Posterior vena cava (tissue), 2 donors: ENCODE data around the gene SELENOT. TPM values are rescaled to one million over a fixed set of nuclear protein-coding genes. Genes with fewer than 3 reads are reported as not detected.
"Not testable (repeated sequence)": the region's sequence is repeated elsewhere in the genome, so short reads cannot be mapped to it uniquely, and the experiment has no call there.

ENCODE experiments used
- DNase-seq: peaks from one replicate; pipeline ENCODE4 v3.0.0-alpha.2; 2020; ENCODE audit warnings: low spot score
- intact Hi-C, 2 donors: fragments of 100-400 bp; cut with DNase I; formaldehyde crosslinking; loops; one replicate each; pipeline versions ENCODE4 v1.14.1 to v1.14.2; 2022 to 2023
- long read RNA-seq, 2 donors: library from polyadenylated mRNA; unstranded; transcript quantifications; one replicate each; pipeline ENCODE4 v2.0.0, GENCODE V29; 2020 to 2021
- total RNA-seq, 2 donors: library from RNA; stranded (reverse); fragmentation: NEBNext Ultra II Directional; extraction: Animal tissue kit (Norgen Biotek cat#: 25700); gene quantifications; one replicate each; pipeline ENCODE4 v1.2.1, GENCODE V29; 2021
- donor health status: DM: yes; HTN: yes; CAD: no.
- donor health status: DM: yes; HTN: yes; CAD: no.

SELENOT gene, protein sequence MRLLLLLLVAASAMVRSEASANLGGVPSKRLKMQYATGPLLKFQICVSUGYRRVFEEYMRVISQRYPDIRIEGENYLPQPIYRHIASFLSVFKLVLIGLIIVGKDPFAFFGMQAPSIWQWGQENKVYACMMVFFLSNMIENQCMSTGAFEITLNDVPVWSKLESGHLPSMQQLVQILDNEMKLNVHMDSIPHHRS
- total RNA-seq = 100 to 1,000 TPM in 1 of 2 donors, 10 to 100 TPM in 1; 91.6 to 118 TPM
- long read RNA-seq, donor 1, transcript SELENOT-202 (6 exons, 3,469 nt) = major isoform, 37 of 39 reads
- long read RNA-seq, donor 1, partial matches to known transcripts = 0 of 39 reads
- long read RNA-seq, donor 1, other reads (novel, unspliced or antisense) = 0 of 39 reads
- long read RNA-seq, donor 2, transcript SELENOT-202 (6 exons, 3,469 nt) = major isoform, 188 of 204 reads
- long read RNA-seq, donor 2, partial matches to known transcripts = 5 of 204 reads
- long read RNA-seq, donor 2, other reads (novel, unspliced or antisense) = 3 of 204 reads

DNA sequence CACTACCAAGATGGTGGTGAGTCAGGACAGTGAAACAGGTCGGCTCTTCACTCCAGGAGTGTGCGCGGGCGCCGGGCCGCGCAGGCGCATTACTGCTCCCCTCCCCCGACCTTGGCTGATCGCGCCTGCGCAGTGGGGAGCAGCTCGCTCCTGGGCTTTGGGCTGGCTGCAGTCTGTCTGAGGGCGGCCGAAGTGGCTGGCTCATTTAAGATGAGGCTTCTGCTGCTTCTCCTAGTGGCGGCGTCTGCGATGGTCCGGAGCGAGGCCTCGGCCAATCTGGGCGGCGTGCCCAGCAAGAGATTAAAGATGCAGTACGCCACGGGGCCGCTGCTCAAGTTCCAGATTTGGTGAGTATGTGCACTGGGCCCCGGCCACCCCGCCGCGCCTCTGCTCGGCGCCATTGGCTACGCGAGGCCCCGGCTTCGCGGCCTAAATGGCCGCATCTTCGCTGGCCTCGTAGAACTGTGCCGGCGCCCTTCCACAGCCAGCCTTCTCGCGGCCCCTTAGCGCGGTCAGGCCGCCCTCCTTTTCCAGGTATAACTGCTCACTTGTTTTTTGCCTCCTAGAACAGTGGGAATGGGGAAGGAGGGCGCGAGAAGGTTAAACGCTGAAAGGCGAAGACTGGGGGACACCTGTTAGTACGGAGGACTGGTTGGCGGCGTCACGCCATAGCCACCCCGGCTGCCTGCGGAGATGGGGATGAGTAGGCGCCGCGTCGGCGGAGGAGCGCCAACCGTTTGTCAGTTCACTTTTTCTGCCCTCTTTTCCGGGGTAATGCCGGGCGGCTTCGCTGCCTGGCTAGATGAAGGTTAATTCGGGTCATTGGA is at the start of gene SELENOT:
SELENOT (plus strand) TSS at position 169 of the 827 bp plus-strand sequence; CDS start at position 211, 42 bp downstream.
- intact Hi-C loops = no loop called here

DNA sequence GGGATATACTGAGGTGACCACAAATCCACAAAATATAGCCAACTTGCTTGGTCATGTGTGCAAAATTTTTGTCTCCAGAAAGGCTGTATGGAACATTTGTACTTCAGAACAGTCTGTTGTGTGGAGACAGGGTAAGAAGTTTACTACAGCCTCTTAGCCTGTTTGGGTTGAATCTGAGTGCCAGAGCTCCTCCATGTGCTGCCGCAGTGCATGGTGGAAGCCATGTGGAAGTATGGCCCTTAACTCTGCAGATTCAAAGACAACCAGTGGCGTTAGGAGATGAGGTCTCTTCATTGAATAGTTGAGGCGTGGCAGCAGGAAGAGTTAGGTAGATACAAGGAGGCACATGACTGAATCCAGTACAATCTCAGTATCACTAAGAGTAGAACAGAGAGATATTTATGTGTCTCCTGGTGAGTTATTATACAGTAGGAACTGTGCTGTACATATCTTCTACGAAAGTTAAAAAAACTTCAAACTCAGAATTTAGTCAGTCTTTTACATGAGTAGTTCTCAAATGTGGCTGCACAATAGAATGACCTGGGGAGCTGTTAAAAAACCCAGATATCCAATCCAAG is 47.2 kb upstream of the SELENOT start:
- DNase-seq = no peak
- intact Hi-C loops = no loop called here

More for the DNA sequence above, at the start of gene SELENOT:
- peak; percentile 98 for DNase-seq

DNA sequence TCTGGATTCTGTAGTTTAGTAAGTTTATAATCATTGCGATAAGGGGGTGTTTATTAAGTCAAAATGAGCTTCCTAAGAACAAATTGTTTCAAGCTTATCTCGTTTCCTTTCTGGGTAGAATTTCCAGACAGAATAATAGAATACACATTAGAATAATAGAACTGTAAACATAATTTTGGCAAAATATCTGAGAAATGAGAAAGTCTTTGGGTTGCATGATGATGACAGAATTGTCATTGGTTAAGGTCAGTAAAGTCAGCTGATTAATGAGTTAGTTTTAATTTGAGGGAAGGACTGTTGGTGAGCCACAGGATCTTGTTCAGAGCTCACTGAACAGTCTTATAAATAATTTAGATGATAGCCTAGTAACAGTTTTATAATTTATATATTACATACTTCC is 46.3 kb upstream of the SELENOT start:
- DNase-seq = no peak
- intact Hi-C loops = no loop called here

DNA sequence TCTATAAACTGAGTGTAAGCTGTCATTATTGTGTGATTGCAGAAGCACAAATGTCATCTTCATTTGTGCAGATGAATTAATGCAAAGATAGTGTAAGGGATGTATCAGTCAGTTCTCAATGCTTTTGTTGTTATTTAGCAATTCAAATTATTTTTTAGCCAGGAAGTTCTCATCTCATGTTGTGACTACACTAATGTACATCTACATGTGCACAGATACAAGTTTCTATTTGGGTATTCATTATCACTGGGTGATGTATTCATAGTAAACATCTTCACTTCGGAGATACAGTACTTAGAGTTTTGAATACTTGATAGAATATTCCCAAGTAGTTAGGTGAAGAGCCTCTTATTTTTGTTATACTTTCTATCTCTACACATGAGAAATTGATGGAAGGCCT is 45.4 kb upstream of the SELENOT start:
- no peak for DNase-seq
- intact Hi-C loops = no loop called here

DNA sequence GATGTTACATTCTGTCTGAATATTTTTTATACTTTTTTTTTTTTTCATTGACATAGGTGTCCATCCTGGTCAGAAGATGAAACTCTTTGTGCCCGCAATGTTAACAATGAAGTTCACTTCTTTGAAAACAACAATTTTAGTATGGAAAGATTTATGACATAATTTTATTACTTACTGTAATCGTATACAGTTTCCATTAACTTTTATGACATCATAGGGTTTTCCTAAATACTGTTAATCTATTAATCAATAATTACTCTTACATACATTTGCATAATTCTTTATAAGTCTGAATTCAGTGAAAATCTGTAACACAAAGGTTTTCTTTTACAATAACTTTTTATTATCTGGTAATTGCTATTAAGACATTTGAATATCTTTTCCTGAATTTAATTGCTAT is 38.9 kb upstream of the SELENOT start:
- intact Hi-C loops = no loop called here
- DNase-seq = no peak

DNA sequence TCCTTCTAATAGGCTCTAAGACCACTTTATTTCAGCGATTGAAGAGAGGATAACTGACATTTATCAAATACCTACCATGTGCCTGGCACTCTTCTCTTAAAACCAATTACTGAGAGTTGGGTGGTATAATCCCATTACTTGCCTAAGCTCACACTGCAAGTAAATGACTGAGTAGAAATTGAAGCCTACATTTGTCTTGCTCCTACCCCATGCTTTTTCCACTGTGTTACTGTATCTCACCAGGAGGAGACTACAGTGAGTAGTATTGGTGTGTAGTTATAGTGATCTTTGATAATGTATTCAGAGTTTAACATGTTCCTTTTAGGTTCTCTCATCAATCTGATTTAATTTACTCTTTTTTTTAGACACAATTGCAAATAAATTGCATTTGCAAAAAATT is 35.8 kb upstream of the SELENOT start:
- intact Hi-C loops = no loop called here
- no peak for DNase-seq

DNA sequence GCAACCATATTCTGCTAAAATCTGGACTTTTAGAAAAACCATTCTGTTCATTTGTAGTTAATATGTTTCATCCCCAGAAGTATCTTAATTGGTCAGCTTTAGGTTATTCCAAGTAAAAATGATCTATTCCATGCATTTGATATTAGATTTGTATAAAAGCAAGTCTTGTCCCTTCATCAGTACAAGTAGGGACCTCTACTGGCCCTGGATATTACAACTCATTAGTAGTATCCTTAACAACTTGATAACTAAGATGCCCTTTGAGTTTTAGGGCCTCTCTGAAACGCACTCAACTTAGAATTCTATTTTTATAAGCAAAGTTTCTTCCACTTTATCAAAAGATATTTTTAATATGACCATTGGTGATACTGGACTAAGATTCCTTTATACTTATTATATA is 25.3 kb upstream of the SELENOT start:
- intact Hi-C loops = no loop called here
- no peak for DNase-seq

DNA sequence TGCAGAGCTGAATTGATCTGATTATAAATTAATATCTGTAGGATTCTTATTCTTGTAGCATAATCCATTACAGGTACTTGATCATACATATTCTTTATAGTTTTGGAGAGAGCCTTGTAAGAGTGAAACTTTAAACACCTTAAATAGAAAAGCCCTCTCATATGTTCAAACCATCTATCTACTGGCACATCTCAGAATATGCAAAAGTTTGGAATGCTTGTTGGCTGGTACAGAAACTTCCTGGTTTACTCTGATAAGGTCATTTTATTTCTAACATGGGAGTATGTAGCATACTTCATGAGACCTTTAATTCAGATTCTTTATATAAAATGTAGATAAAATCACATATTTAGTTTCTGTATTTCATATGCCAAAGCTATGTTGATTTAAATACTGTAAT is 21.9 kb upstream of the SELENOT start:
- DNase-seq = no peak
- intact Hi-C loops = no loop called here

DNA sequence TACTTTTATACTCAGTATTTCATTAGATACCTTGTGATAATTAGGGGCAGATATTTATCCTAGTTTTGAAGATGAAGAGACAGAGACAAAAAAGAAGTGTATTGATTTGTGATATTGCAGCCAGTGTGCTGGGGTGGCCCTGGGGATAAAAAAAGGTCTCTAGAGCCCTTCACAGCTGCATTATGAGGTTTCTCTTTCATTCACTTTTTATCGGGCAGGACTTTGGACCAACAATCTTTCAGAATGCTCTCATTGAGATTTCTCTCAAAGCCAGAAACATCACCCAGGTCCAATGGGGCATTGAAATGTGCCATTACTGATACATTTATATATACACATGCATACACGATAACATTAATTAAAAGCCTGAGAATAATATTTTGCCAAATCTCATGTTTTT is 20.5 kb upstream of the SELENOT start:
- DNase-seq = no peak
- intact Hi-C loops = no loop called here

DNA sequence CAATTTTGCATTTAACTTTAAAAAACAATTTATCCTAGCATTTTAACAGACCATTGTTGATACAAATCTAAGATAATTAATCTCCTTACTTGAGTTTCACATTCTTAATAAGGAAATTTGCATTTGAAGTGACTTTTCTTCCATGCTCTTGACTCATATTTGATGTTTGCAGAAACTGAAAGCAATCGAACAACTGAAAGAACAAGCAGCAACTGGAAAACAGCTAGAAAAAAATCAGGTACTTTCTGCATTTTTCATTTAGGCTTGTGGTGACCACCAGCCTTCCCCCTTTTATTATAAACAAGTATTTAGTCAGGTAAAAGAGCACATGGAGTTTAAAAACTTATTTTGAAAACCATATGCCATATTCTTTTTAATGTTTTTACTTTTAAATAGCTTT is 20.1 kb upstream of the SELENOT start:
- no peak for DNase-seq
- intact Hi-C loops = no loop called here

DNA sequence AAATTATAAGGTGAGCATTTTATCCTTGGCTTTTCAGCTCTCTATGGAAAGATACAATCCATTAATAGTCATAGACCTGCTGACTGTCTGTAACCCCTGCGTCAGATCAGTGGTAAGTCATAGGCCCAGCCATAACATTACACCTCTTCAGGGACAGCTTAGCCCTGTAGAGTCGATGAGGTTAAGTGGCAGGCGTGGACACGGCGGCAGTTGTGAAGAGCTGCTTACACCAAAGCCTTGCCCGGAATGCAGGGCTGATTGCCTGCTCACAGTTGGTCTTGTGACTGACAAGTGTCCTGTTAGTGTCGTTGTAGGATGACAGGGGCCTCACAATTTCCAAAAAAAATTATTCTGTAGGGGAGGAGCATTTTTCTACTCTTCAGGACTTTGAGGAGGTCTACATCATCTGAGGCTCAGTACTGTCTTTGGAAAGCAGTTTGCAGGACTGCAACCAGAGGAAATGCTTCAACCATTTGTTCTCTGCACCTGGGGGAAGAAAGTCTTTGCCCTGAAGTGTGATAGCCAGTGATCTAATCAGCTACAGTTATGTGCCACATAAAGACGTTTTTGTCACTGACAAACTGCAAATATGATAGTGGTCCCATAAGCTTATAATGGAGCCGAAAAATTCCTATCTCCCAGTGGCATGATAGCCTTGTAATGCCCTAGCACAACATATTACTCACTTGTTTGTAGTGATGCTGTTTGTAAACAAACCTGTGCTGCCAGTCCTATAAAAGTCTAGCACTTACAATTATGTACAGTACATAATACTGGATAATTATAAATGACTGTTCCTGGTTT is 14.9 kb upstream of the SELENOT start:
- peak; percentile 65 for DNase-seq
- intact Hi-C loops = no loop called here

DNA sequence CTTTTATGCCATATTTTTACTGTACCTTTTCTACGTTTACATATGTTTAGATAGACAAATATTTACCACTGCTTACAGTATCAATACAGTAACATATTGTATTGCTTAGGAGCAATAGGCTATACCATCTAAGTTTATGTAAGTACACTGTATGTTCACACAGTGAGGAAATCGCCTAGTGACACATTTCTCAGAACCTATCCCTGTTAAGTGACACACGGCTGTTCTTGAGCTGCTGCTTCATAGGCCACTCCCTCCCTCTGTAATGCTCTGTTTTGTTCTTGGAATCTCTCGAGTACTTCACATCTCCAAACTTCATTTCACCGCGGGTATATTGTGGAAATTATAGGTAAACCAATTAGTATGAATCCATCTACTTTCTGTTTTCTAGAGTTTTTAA is 13.4 kb upstream of the SELENOT start:
- no peak for DNase-seq
- intact Hi-C loops = no loop called here

DNA sequence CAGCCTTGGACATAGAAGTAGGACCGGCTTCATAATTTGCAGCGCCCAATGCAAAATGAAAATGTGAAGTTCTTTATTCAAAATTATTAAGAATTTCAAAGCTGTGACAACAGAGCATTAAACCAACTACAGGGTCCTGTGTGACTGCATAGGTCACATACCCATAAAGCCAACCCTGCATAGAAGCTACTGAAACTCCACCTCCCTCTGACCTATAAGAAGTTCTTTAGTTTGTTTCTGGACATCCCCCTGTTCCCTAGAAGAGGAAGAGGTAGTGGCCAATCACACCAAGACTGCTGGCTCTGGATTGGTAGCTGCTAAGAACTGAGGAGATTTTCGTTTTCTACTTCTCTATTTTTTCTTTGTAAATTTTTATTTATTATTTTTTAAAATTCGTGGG is 9.0 kb upstream of the SELENOT start:
- intact Hi-C loops = no loop called here

DNA sequence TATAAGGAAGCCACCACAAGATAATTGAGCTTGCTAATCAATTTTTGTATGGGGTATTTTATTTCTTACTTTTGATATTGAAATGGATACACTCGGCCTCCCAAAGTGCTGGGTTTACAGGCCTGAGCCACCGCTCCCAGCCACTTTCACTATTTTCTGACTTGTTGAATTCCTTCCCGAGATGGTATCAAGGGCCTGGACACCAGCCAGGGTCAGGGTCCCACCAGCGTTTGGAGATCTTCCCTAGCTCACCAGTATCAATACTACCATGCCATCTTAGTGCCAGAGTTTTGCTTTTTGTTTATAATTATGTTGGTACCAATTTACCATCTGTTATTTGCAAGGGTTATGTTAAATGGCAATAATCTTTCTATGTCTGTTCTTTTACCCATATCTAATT is 5.5 kb upstream of the SELENOT start:
- peak; percentile 68 for DNase-seq
- intact Hi-C loops = no loop called here

More for the DNA sequence above, 9.0 kb upstream of the SELENOT start:
- DNase-seq = no peak

DNA sequence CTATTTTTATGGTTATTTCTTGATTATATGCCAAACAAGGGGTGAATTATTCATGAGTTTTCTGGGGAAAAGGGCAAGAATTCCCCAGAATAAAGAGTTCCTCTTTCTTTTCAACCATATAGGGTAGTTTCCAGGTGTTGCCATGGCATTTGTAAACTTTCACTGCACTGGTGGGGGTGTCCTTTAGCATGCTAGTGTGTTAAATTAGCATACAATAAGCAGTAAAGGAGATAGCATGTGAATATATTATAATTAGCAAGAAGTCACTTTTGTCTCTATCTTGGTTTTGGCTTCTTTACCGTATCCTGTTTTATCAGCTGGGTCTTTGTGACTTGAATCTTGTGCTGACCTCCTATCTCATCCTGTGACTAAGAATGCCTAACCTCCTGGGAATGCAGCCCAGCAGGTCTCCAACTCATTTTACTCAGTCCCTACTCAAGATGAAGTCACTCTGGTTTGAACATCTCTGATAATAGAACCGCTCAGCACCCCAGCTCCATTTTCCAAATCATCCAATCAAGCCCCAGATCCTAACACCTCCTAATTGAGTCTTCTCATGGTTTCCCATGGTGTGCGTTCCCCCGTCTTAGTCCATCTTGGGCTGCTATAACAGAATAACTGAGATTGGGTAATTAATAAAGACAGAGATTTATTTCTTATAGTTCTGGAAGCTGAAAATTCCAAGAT is 3.4 kb upstream of the SELENOT start:
- no peak for DNase-seq

DNA sequence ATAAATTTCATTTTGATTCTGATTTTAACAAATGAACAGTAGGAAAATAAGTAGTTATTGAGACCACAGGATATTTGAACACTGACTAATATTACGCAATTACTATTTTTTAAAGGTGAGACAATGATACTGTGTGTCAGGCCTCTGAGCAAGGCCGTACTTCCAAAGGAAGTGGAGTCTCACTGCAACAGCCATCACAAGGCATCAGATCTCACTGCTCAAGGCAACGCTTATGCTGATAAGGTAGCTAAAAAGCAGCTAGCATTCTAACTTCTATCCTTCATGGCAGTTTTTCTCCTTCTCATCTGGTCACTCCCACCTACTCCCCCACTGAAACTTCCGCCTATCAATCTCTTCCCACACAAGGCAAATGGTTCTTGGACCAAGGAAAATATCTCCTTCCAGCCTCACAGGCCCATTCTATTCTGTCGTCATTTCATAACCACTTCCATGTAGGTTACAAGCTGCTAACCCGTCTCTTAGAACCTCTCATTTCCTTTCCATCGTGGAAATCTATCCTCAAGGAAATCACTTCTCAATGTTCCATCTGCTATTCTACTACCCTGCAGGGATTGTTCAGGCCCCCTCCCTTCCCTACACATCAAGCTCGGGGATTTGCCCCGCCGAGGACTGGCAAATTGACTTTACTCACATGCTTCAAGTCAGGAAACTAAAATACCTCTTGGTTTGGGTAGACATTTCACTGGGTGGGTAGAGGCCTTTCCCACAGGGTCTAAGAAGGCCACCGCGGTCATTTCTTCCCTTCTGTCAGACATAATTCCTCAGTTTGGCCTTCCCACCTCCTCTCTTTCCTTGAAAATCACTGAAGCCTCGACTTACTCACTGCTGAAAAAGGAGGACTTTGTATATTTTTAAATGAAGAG is 2.2 kb upstream of the SELENOT start:
- DNase-seq, intact Hi-C loops: not testable (repeated sequence)

More for the DNA sequence above, 3.4 kb upstream of the SELENOT start:
- intact Hi-C loops = no loop called here

DNA sequence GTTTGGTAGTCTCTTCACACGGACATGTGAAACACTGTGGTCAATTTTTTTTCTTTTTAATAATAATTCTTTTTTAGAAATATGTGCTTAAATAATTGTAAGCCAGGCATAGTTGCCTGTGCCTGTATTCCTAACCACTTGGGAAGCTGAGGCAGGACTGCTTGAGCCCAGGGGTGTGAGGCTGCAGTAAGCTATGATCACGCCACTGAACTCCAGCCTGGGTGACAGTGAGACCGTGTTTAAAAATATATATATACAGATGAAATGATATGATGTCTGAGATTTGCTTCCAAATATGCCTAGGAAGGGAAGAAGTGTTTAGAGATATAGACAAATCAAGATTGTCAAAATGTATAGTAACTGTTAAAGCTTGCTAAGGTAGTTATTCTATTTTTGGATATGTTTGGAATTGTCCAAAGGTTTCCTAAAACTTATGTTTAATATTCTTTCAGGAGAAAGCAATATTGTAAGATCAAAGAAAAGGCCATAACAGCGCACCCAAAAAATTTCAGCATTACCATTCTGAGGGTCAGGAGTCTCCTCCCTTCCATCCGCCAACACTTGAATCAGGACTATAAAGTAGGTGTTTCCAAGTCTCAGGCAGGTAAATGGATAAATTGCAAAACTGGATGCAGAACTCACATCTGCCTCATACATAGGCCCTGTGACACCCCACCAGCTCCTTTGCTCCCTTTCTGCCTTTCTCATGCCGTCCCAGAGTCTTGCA is 532 bp upstream of the SELENOT start:
- no peak for DNase-seq
- intact Hi-C loops = no loop called here
